NCI-H524 treated with DMSO at 0.1 percent for 48 hours (cell line): ENCODE data around the gene CRYGN.

Source experiments
- DNase-seq: peaks from one replicate; lab custom pipeline; 2025; lab: John Stamatoyannopoulos, UW

CRYGN gene

DNA sequence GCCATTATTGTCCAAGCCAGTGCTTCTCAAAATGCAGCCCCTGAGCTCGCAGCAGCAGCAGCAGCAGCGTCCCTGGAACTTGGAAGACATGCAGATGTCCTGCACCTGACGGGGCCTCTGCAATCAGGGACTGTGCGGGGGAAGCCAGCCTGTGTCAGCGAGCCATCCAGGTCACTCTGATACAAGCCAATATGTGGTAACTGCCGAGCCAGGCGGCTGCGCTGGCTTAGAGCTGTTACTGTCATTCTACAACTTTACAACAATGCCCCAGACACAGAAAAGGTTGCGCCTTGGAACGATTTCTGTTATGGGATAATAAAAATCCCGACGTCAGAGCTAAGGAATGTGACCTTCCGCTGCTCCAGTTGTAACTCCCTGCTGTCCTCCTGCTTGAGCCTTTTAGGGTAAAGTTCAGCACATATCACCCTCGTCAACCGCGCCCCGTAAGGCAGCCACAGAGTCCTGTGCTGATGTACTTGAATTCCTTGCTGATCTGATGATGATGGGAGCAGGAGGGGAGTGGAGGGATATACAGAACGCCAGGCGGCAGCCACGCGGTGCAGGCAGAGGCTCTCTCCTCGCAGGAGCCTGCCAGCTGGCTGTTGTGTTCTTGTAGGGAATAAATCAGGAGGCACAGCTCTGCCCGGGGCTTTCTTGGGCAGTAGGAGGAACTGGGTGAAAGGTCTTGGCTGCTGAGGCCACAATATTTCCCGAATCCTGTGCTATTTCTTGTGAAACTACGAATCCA lies 20.0 kb upstream of the CRYGN start:
- peak; percentile 25 for DNase-seq

DNA sequence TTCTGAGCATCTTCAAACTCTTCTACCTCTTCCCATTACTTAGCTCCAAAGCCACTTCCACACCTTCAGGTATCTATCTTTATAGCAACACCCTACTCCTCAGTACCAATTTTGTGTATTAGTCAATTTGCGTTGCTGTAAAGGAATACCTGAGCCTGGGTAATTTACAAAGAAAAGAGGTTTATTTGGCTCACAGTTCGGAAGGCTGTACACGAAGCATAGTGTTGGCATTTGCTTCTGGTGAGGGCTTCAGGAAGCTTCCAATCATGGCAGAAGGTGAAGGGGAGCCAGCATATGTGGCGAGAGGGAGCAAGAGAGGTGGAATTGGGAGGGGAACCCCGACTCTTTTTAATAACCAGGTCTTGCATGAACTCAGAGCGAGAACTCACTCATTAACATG lies 17.6 kb upstream of the CRYGN start:
- DNase-seq, result no peak

DNA sequence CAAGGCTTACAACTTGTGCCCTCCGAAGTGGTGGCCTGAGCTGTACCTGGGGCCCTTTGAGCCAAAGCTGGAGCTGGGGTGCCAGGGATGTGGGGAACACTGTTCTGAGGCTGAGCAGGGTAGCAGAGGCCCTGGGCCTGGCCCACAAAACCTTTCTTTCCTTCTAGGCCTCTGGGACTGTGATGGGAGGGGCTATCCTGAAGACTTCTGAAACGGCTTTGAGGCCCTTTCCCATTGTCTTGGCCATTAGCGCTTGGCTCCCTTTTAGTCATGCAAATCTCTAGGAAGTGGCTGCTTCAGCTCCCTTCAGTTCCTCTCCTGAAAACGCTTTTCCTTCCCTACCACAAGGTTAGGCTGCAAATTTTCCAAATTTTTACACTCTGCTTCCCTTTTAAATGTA lies 16.8 kb upstream of the CRYGN start:
- DNase-seq, result no peak

DNA sequence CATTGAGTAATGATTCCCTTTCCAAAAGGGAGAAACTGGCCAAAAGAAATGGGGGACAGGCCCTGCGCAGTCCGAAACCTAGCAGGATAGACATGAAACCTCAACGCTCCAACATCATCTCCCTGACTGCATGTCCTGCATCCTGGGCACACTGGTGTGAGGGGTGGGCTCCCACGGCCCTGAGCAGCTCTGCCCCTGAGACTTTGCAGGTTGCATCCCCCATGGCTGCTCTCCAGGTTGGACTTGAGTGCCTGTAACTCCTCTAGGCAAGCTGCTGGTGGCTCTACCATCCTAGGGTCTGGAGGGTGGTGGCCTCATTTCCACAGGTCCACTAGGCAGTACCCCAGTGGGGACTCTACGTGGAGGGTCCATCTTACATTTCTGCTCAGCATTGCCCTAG lies 16.3 kb upstream of the CRYGN start:
- no peak for DNase-seq

DNA sequence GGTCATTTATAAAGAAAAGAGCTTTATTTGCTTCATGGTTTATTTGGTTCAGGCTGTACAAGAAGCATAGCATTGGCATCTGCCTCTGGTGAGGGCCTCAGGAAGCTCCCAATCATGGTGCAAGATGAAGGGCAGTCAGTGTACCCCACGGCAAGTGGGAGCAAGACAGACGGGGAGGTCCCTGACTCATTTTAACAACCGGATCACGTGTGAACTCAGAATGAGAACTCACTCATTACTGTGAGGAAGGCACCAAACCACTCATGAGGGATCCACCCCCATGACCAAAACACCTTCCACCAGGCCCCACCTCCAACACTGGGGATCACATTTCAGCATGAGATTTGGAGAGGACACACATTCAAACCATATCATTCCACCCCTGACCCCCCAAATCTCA lies 15.7 kb upstream of the CRYGN start:
- no peak for DNase-seq

DNA sequence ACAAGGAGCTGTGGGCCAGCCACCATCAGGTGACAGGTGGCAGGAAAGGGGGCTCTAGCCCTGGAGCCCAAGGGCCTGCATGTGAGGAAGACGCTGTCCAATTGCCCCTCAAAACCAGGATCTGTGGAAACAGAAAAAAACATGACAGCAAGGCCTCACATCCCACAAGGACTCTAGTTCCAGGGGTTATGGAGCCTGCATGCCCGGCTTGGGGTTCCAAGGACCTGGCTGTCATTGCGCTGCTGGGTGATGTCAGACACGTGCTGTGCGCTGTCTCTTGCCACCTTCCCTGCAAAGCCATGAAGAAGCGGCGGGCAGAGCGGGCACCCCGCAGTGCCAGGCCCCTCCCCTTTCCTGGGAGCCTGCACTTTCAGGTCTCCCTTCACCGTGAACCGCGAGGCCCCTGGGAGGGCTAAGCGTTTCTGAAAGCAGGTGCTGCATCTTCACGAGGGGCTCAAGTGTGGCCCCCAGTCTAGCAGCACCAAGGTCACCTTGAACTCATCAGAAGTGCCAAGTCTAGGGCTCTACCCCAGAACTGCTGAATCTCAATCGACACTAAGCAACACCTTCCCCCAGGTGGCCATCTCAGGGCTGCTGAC lies 15.1 kb upstream of the CRYGN start:
- DNase-seq, result no peak

DNA sequence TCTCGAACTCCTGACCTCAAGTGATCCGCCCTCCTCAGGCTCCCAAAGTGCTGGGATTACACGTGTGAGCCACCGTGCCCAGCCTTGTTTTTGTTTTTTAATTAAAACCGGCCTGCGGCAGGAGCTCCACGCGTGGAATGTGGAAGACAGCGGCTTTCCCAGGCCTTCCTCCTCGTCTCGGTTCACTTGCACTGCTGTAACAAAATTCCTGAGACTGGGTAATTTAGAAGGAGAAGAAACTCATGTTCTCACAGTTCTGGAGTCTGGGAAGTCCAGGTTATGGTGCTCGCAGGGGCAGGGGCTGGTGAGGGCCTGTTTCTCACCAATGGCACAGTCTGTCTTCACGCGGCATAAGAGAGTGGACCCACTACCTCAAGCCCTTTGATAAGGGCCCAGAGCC lies 14.4 kb upstream of the CRYGN start:
- DNase-seq, result no peak

DNA sequence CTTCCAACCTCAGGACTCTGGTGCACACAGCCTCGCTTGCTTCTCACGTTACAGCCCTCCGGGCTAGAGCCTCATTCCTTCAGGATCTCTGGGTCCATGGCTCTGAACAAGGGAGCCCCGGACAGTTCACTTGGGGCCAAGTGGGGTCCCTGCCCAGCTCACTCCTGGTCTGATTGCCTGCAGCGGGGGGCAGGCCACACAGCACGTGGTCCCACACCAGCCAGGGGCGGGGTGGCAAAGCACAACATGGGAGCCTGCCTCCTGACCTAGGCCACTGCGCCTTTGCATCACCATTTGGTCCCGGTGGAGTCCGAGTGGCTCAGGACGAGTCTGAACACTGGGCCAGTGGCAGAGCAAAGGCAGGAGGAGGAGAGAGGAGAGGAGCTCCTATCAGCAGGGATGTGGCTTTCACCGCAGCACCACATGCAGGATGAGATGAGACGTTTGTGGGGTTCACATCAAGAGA lies 13.4 kb upstream of the CRYGN start:
- no peak for DNase-seq

DNA sequence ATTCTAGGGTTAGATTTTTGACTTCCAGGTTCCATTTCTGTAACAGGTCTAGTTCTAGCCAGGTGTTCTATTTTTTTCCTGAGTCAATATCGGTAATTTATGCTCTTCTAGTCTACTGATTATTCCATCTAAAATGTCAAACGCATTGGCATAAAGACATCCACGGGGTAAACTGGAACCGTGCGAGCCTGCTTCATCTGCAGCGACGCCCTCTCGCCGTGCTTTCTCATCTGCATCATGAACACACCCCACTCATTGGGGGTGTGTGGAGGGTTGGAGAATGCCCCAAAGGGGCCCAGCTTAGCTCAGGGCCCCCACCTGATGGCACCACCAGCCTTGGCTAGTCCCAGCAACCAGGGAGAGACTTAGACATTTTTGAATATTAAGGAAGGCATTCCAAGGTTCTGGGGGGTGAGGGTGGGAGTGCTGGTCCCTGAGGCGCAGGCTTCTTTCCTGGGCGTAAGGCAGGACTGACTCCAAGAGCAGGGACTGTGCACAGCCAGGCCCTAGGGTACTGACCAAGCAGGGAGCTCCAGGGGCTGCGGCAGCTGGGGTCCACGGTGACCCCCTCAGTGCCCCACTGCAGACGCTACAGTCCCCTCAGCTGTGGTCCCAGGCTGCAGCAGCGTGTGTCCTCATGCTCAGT lies 12.9 kb upstream of the CRYGN start:
- no peak for DNase-seq

DNA sequence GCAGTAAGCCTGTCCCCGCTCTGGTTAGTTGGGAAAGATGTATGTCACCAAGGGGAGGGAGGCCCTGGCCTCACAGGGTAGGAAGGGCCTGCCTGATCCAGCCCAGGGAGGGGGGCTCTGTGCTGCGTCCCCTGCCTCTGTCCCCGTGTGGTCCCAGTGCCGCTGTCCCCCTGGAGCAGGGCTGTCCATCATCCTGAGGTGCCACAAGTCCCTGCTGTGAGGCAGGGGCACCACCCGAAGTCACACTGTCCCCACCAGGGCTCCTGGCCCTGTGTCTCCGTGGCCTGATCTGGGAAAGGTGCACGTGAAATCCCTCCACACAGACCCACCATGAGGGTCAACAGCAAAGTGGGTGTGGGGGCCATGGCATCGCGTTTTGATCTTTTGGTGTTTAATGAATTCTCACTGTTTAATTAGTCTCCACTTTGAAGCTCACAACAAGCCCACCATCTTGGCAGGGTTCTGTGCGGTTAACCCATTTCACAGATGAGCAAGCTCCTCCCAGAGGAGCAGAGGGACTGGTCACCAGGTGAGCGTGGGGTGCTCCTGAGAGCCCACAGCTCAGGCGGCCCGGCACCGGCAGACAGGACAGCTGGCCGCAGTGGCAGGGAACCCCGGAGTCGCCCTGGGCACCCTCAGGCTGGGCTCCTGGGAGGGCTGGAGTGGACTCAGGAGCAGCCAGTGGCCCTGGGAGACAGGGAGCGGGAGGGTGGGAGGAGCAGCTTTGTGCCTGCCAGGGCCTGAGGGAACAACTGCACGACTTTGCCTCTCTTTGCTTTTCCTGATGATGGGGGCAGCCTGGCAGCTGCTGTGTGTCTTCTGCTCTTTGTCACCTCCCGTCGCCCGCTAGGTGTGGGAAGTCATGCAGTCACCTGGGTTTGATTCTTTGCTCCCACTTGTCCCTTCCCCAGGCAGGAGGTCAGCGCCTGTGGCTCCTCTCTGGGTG lies 12.0 kb upstream of the CRYGN start:
- DNase-seq, result no peak

DNA sequence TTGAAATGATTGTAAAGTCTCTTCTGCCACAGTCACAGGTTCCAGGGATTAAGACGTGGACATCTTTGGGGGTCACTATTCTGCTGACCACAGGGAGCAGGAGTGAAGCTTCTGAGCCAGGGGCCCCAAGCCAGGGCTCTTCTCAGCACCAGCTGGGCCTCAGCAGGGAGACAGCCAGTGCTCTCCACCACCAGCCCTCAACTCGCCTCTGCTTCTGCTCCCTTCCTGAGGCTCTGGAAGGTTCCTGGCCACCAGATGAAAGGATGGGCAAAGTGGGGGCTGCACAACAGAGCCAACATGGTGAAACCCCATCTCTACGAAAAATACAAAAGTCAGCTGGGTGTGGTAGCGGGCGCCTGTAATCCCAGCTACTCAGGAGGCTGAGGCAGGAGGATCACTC lies 11.2 kb upstream of the CRYGN start:
- no peak for DNase-seq

DNA sequence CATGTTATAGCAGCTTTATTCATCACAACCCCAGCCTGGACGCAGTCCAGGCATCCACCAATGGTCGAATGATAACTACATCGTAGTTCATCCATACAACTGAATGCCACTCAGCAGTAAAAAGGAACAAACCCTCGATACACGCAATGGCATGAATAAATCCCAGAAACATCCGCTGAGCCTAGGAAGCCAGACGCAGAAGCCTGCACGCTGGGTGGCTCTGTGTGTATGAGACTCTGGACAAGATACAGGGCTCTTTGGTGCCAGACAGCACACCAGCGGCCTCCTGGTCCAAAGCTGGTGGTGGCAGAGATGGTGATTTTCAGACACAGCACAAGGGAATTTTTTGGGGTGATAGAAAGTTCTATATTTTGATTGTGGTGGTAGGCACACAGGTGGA lies 10.0 kb upstream of the CRYGN start:
- DNase-seq, result no peak

DNA sequence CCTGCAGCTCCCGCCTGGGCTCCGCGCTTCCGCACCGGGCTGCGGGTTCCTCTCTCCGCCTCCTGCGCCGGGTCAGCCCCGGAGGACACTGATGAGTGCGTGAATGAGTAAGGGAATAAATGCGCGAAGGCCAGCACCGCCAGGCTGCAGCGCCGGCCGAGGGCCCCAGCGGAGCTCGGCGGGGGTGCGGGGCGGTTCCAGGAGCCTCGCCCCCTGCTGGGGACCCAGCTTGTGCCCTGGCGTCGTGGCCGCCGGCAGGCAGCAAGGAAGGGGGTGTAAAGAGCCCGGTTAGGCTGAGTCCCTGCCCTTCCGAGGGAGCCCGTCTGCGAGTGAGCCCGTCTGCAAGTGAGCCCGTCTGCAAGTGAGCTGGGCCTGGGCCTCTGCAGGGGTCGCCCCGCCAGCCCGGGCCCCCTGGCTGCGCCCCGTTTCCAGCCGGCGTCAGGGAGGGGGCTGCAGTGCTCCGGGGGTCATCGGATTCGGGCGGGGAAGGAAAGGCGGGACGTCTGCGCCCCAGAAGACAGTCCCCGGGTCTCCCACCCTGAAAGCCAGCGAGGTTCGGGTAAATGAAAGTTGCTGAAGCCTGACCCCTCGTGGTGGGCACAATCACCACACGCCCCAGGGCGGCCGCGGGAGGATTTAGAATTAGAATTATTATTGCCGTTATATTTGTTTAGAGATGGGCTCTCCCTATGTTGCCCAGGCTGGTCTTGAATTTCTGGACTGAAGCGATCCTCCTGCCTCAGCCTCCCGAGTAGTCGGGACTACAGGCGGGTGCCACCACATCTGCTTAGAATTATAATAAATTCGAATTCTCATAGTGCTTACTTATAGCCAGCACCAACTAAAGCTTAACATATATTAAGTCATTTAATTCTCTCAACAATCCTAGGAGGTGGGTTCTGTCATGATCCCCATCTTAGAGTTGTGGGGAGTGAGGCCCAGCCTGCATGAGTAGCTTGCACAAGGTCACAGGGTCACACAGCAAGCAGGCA lies 8.6 kb upstream of the CRYGN start:
- no peak for DNase-seq

DNA sequence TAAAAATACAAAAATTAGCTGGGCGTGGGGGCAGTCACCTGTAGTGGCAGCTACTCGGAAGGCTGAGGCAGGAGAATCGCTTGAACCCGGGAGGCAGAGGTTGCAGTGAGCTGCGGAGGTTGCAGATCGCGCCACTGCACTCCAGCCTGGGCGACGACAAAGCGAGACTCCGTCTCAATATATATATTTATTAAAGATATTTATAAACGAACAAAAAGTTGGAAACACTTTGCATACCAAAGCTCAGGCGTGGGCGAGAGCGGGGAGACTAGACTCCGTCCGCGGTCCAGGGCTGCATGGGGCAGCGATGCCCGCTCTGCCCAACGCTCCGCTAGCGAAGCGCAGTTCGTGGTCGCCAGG lies 7.9 kb upstream of the CRYGN start:
- DNase-seq, result no peak

DNA sequence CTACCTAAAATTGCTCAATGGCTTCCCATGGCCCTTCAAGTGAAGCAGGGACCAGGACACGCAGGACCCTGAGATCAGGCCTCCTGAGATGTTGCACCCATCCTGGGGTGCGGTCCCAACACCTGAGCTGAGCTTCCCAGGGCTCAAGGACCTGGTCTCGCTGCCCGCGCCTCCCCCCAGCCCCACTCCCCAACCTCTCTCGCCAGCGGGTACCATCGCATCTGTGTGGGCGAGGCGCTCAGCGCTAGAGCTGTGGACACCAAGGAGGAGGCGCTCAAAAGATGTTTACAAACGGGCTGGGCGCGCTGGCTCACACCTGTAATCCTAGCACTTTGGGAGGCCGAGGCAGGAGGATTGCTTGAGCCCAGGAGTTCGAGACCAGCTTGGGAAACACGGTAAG lies 7.4 kb upstream of the CRYGN start:
- no peak for DNase-seq

DNA sequence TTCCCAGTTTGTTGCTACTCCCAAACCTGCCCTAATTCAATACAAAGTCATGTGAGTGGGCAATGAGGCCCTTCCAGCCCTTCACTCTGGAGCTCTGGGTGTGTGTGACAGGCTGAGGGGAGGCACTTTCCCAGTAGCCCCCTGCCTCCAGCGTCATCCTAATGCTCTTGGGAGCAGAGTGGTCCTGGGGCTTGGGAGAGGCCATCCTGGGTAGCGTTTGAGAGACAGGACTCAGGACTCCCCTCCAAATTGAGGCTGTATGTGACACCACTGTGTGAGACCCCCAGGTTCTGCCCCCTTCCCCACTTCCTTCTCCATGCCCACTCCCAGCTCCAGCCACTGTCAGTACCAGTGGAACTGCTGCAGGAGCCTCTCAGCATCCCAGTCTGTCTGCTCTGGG lies 6.5 kb upstream of the CRYGN start:
- DNase-seq, result no peak

DNA sequence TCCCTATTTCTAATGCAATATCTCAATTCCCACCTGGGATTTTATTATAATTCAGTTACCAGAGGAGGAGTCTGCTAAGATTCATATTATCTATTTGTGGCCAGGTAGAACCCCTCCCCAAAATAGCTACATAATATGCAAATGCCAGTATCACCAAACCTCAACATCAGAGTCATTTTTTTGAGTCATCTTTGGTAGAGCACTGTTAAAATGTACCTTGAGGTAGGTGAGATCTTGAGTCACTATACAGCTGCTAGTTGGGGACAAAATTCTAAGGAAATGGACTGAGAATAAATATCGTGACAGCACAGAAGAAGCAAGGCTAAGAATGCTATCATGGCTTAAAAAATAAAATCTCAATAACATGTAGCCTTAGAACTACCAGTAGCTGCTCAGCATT lies 4.7 kb upstream of the CRYGN start:
- DNase-seq, result no peak

DNA sequence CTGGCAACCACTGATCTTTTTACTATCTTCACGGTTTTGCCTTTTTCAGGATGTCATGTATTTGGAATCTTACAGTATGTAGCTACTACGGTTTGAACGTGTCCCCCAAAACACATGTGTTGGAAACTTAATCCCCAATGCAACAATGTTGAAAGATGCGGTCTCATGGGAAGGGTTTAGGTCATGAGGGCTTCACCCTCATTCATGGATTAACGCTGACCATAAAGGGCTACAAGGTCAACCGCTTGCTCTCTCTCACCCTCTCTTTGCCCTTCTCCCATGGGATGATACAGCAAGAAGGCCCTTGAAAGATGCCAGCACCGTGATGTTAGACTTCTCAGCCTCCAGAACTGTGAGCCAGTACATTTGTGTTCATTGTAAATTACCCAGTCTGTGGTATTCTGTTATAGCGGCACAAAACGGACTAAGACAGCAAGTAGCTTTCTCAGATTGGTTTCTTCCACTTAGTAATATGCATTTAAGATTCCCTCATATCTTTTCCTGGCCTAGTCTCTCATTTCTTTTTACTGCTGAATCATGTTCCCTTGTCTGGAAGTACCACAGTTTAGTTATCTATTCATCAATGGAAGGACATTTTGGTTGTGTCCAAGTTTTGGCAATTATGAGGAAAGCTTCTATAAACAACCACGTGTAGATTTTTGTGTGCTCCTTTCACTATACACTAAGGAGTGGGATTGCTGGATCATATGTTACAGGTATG lies 3.0 kb upstream of the CRYGN start:
- DNase-seq, result no peak

DNA sequence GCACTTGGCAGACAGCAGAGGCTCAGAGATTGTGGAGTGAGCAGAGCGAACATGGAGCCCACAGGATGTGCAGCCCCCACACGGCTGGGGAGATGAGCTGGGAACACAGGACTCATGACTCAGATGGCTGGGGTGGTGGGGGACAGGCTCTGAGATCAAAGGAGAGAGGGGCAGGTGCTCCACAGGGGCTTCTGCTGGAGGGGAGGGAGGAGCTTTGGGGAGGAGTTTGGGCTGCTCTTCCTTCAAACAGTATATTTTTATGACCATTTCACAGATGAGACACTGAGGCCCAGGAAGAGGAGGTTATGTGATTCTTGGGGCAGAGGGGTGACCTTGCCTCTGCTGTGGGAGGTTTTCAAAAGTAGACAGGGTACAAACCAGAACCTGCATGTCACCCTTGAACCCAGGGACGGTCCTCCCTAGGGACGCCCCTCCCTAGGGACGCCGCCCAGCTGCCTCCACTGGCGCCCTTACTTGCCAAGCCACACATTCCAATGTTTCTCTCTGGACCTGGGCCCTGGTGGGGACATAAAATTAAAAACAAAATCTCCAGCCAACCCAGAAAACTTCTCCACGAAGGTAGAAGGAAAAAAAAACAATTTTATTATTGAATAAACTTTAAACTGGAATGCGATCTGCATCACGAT lies 981 bp upstream of the CRYGN start:
- DNase-seq, result no peak
